GM18511 (cell line): ENCODE measurements around the gene OSBPL7.
"Not testable (repeated sequence)": the region's sequence is repeated elsewhere in the genome, so short reads cannot be mapped to it uniquely, and the experiment has no call there.

Source experiments
- ATAC-seq: cut with Tn5 transposase; IDR thresholded peaks from one replicate; pipeline ENCODE4 v1.9.1; 2021; ENCODE audit warnings: mild to moderate bottlenecking, moderate library complexity; ENCODE audit not compliant: unreplicated experiment

Gene OSBPL7

GRCh38 chr17:47774987-47775580, 46.5 kb downstream of the OSBPL7 start:
- ATAC-seq: no peak

- no peak for ATAC-seq
Measured at GRCh38 chr17:47774331-47774730, 47.3 kb downstream of the OSBPL7 start.

- ATAC-seq: not testable (repeated sequence)
Measured at GRCh38 chr17:47773649-47774048, 47.9 kb downstream of the OSBPL7 start.

GRCh38 chr17:47763913-47764582, 57.5 kb downstream of the OSBPL7 start:
- no peak for ATAC-seq

GRCh38 chr17:47762728-47763127, 58.9 kb downstream of the OSBPL7 start:
- ATAC-seq: no peak

GRCh38 chr17:47760409-47761140, 61.0 kb downstream of the OSBPL7 start:
- no peak for ATAC-seq

GRCh38 chr17:47757386-47757785, 64.2 kb downstream of the OSBPL7 start:
- no peak for ATAC-seq
